Muscle layer of colon (tissue), 2 donors: ENCODE results near the gene TMEM161B.

Experiments
- H3K27ac ChIP-seq: one replicate; pipeline ENCODE4 v1.7.0; 2013; ENCODE audit warnings: low read depth, mild to moderate bottlenecking, low read length, moderate library complexity
- H3K27me3 ChIP-seq, 2 donors: one replicate each; pipeline ENCODE4 v1.7.0; 2013; ENCODE audit warnings: low read length in 2 of 2, mild to moderate bottlenecking in 2 of 2; ENCODE audit not compliant: insufficient read depth in 2 of 2, control insufficient read depth in 1 of 2
- H3K36me3 ChIP-seq: one replicate; pipeline ENCODE4 v1.7.0; 2013; ENCODE audit warnings: mild to moderate bottlenecking, low read length; ENCODE audit not compliant: insufficient read depth
- H3K4me1 ChIP-seq: one replicate; pipeline ENCODE4 v1.7.0; 2013; ENCODE audit warnings: mild to moderate bottlenecking, low read length; ENCODE audit not compliant: insufficient read depth
- H3K4me3 ChIP-seq, 2 donors: one replicate each; pipeline ENCODE4 v1.7.0; 2013; ENCODE audit warnings: low read length in 2 of 2, low read depth in 1 of 2, mild to moderate bottlenecking in 1 of 2, moderate library complexity in 1 of 2
- H3K9ac ChIP-seq: one replicate; pipeline ENCODE4 v1.7.0; 2013; ENCODE audit warnings: low read length
- H3K9me3 ChIP-seq: one replicate; pipeline ENCODE4 v1.7.0; 2013; ENCODE audit warnings: mild to moderate bottlenecking, low read length
- donor health status: abdominal sarcoma.
- donor health status: Adenocarcinoma of cecum.

TMEM161B gene

DNA sequence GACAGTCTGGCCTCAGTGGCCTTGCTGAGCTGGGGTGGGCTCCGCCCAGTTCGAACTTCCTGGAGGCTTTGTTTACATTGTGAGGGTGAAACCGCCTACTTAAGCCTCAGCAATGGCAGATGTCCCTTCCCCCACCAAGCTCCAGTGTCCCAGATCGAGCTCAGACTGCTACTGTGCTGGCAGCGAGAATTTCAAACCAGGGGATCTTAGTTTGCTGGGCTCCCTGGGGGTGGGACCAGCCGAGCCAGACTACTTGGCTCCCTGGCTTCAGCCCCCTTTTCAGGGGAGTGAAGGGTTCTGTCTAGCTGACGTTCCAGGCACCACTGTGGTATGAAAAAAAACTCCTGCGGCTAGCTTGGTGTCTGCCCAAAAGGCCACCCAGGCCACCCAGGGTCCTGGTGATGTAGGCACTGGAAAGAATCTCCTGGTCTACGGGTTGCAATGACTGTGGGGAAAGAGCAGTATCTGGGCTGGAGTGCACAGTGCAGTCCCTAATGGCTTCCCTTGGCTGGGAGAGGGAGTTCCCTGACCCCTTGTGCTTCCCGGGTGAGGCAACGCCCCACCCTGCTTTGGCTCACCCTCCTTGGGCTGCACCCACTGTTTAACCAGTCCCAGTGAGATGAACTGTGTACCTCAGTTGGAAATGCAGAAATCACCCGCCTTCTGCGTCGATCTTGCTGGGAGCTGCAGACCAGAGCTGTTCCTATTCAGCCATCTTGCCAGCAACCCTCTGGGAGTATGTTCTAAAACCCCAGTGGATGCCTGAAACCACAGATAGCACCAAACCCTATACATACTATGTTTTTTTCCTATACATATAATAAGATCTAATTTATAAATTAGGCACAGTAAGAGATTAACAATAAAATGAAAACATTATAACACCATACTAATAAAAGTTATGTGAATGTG is 95.5 kb downstream of the TMEM161B start:
- no peak overlapping the region for H3K4me3 ChIP-seq
- H3K36me3 ChIP-seq: no peaks in the 10 kb centered on the region
- no peaks in the 10 kb centered on the region for H3K27me3 ChIP-seq
- H3K9me3 ChIP-seq: no peaks in the 10 kb centered on the region
- H3K9ac ChIP-seq: no peak overlapping the region
- H3K4me1 ChIP-seq: no peaks in the 10 kb centered on the region
- no peak overlapping the region for H3K27ac ChIP-seq

DNA sequence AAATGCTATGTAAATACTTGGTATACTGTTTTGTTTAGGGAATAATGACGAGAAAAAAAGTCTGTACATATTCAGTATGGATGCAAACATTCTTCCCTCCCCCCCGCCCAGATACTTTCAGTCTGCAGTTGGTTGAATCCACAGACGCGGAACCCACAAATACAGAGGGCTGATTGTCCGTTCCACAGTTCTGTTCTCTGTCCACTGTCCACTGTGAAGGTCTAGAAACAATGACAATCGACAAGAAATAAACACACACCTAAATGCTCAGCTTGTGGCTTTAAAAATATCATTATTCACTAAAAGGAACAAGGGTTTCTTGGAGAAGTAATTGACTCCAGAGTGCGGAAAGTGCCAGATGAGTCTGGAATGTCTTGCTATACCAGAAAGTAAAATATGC is 109.1 kb downstream of the TMEM161B start:
- Histone ChIP-seq H3K27ac (no peak overlapping the region), H3K9ac (no peak overlapping the region), H3K9me3 (no peaks in the 10 kb centered on the region), H3K4me1 (no peaks in the 10 kb centered on the region), H3K36me3 (no peaks in the 10 kb centered on the region), H3K4me3 (no peak overlapping the region), H3K27me3 (no peaks in the 10 kb centered on the region)

DNA sequence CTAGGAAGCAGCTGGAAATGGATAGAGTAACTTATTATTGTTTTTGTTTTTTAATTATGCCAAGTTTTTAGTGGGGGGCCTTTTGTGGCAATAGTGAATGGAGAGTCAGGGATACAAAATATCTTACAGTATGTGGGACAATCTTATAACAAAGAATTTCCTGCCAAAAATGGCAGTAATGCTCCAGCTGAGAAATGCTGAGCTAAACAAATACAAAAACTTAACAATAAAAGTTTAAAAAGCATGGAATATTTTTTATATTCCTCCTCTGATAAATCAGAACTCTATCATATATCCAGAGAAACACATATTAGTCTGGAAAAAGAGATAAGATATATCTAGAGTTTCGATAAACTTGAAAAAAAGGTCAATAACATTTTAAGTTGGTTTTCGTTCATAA is 110.6 kb downstream of the TMEM161B start:
- Histone ChIP-seq H3K4me1 (no peaks in the 10 kb centered on the region), H3K27ac (no peak overlapping the region), H3K27me3 (no peaks in the 10 kb centered on the region), H3K9ac (no peak overlapping the region), H3K4me3 (no peak overlapping the region), H3K36me3 (no peaks in the 10 kb centered on the region), H3K9me3 (no peaks in the 10 kb centered on the region)

DNA sequence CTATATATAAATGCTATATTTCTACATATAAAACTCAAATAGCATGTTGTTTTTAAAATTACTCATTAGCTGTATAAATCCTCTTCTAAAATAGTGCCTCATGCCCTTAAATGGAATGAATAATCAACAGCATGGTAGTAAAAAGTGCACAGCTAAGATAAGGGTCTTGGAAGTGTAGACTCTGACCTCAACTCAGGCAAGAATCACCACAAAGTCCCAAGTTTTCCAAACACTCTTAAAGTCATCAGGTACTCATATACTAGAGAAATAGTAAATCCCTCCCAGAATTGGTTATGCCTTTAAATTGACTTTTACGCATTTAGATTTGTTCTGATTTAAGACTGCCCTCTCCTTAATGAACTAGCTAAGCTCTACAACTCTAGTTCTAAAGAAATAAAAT is 113.8 kb downstream of the TMEM161B start:
- H3K4me1 ChIP-seq: no peaks in the 10 kb centered on the region
- no peak overlapping the region for H3K4me3 ChIP-seq
- no peaks in the 10 kb centered on the region for H3K36me3 ChIP-seq
- H3K9me3 ChIP-seq: no peaks in the 10 kb centered on the region
- H3K27ac ChIP-seq: no peak overlapping the region
- no peaks in the 10 kb centered on the region for H3K27me3 ChIP-seq
- H3K9ac ChIP-seq: no peak overlapping the region

DNA sequence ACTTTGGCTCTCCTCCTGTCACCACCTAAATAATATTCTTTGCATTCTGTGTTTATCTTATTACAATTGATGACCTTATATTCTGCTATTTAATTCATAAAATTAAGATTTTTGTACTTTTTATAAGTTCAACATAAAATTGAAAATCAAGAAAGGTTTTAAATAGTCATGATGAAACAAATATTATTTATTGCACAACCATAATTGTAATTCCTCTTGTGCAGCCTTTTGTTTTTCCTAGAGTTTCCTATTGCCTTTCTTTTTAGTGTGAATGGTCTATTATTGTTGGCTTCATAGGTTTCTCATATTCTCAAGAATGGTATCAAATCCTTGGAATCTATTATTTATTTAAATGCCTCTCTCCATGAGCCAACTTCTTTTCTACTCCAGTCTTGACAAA is 117.9 kb downstream of the TMEM161B start:
- Histone ChIP-seq H3K9ac (no peak overlapping the region), H3K4me3 (no peak overlapping the region), H3K27me3 (peaks cover 0 to 2% of the 10 kb centered on the region in 2 donors), H3K4me1 (peaks cover 4% of the 10 kb centered on the region), H3K9me3 (no peaks in the 10 kb centered on the region), H3K36me3 (no peaks in the 10 kb centered on the region), H3K27ac (no peak overlapping the region)

DNA sequence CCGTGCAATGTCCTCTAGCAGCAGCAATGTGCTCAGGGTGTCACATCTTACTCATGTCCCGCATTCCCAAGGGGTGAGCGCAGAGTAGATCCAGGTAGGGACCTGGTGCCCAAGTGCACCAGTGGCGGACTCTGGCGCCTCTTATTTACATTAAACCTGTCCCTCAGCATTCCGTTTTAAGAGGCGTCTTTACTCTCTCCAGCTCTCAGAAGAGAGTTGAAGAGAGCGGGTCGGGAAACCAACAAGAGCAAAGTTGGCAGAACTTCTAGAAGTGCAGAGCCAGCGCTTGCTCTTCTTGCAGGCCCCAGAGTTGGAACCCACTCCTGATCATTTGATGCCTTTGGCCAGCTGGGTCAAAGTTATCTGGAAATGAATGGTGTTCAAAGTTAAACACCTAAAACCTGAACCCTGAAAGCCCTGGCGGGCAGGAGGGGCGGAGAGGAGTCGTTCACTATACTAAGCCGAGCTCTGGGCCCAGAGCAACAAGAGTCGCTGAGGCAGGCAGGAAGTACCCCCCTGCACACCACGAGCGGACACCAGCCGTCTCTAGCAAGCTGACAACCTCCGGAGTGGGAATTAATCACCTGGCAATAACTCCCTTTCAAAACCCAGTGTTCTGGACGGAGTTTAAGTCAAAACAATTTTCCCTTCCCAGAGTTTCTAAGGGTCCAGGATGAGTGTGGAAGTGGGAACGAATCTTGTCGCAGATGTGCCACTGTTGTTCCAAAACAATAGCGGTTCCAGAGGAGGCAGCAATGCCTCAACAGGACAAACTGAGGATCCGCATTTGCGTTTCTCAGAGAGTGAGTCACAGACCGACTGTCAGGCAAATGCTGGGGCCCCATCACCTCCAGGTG is 122.8 kb downstream of the TMEM161B start:
- no peak overlapping the region for H3K27ac ChIP-seq
- H3K27me3 ChIP-seq: peaks cover 21 to 22% of the 10 kb centered on the region in 2 donors
- H3K4me1 ChIP-seq: peaks cover 24% of the 10 kb centered on the region
- peak overlapping the region in 1 of 2 donors; percentile 41 for H3K4me3 ChIP-seq
- H3K9me3 ChIP-seq: no peaks in the 10 kb centered on the region
- H3K9ac ChIP-seq: no peak overlapping the region
- H3K36me3 ChIP-seq: no peaks in the 10 kb centered on the region

DNA sequence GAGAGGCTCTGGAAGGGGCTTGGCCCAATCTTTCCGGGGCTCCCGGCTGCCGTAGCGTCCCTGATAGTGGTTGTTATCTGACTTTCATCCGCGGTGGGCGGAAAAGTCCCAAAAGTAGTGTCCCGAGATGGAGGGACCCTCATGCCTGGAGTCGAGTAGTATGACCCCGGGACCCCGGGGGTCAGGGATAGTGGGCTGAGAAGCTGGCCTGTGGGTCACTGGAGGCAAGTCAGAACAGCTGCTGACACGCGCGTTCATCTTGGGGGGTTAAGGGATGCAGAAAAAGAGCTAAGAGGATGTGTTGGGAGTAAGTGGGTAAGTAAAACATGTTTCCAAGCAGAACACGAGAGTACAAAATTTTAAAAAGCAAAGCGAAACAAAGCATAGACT is 123.4 kb downstream of the TMEM161B start:
- H3K4me1 ChIP-seq: peaks cover 30% of the 10 kb centered on the region
- no peaks in the 10 kb centered on the region for H3K9me3 ChIP-seq
- H3K4me3 ChIP-seq: peak overlapping the region in 1 of 2 donors; percentile 41
- H3K27ac ChIP-seq: no peak overlapping the region
- no peak overlapping the region for H3K9ac ChIP-seq
- H3K27me3 ChIP-seq: peaks cover 22% of the 10 kb centered on the region in 2 donors
- no peaks in the 10 kb centered on the region for H3K36me3 ChIP-seq
